Spleen (tissue), 11 donors: Measurements from ENCODE around the gene GSN. TPM values are rescaled to one million over a fixed set of nuclear protein-coding genes. Genes with fewer than 3 reads are reported as not detected.

Experiments used
- DNase-seq: peaks from one replicate; pipeline ENCODE4 v3.0.0-alpha.2; 2020
- H3K27ac ChIP-seq, 8 donors: fragments of 200-600 bp; sonication (generic) in 7 of 8; 1 replicate in 4 of 8; 2 replicates in 4 of 8; pipeline versions ENCODE4 v1.5.0 to v1.8.0; 2016 to 2021; ENCODE audit warnings: inconsistent platforms in 4 of 8, mild to moderate bottlenecking in 4 of 8, moderate library complexity in 1 of 8
- H3K27me3 ChIP-seq, 7 donors: fragments of 200-600 bp; sonication (generic) in 6 of 7; replicated peaks in 1 of 7; 1 replicate in 4 of 7; 2 replicates in 3 of 7; pipeline versions ENCODE4 v1.5.0 to v1.8.0; 2016 to 2021; ENCODE audit warnings: inconsistent platforms in 3 of 7, mild to moderate bottlenecking in 1 of 7
- H3K36me3 ChIP-seq, 6 donors: fragments of 200-600 bp; sonication (generic) in 5 of 6; 1 replicate in 4 of 6; 2 replicates in 2 of 6; pipeline versions ENCODE4 v1.5.0 to v1.8.0; 2016 to 2021; ENCODE audit warnings: inconsistent platforms in 2 of 6
- H3K4me1 ChIP-seq, 6 donors: fragments of 200-600 bp; sonication (generic) in 5 of 6; 1 replicate in 3 of 6; 2 replicates in 3 of 6; pipeline versions ENCODE4 v1.5.0 to v1.8.0; 2016 to 2021; ENCODE audit warnings: inconsistent platforms in 3 of 6
- H3K4me3 ChIP-seq, 8 donors: fragments of 200-600 bp; sonication (generic) in 7 of 8; 1 replicate in 4 of 8; 2 replicates in 4 of 8; pipeline versions ENCODE4 v1.5.0 to v1.8.0; 2016 to 2021; ENCODE audit warnings: inconsistent platforms in 4 of 8, mild to moderate bottlenecking in 4 of 8, moderate library complexity in 2 of 8
- H3K9me3 ChIP-seq, 8 donors: fragments of 200-600 bp; sonication (generic) in 7 of 8; 1 replicate in 4 of 8; 2 replicates in 4 of 8; pipeline versions ENCODE4 v1.5.0 to v1.8.0; 2016 to 2021; ENCODE audit warnings: inconsistent platforms in 4 of 8
- CTCF ChIP-seq, 11 experiments: fragments of 200-600 bp in 7 of 11; fragments of 450-650 bp in 4 of 11; sonication (generic) in 4 of 11; IDR thresholded peaks in 8 of 11; conservative IDR thresholded peaks in 3 of 11; 1 replicate in 7 of 11; 2 replicates in 4 of 11; pipeline versions ENCODE4 v1.4.0 to v1.8.0; 2016 to 2021; ENCODE audit warnings: antibody characterized with exemption in 11 of 11, inconsistent platforms in 4 of 11, mild to moderate bottlenecking in 1 of 11
- POLR2A ChIP-seq, 3 donors: fragments of 450-650 bp; IDR thresholded peaks; one replicate each; pipeline ENCODE4 v1.5.1; 2017; ENCODE audit warnings: antibody characterized with exemption in 3 of 3, mild to moderate bottlenecking in 1 of 3
- POLR2AphosphoS5 ChIP-seq, 3 donors: sonication (generic); formaldehyde crosslinking; IDR thresholded peaks; one replicate each; pipeline ENCODE4 v1.5.1; 2017; ENCODE audit warnings: antibody characterized with exemption in 3 of 3
- WGBS, 5 donors: extraction: QIAGEN DNeasy Blood & Tissue Kit in 3 of 5; methylation state at CpG; one replicate each; pipeline versions ENCODE4 v1.1.5 to v1.1.7; 2013 to 2018; 5-methylcytosine and 5-hydroxymethylcytosine counted together
- intact Hi-C: fragments of 100-400 bp; cut with DNase I; formaldehyde crosslinking; loops from one replicate; pipeline ENCODE4 v1.15.0; 2023; ENCODE audit warnings: low total_unique reads
- polyA plus RNA-seq, 3 donors: library from polyadenylated mRNA; stranded (reverse); fragments of 200-250 nt; gene quantifications; one replicate each; pipeline ENCODE4 v1.2.1, GENCODE V29; 2013
- total RNA-seq, 7 donors: library from RNA; depleted of rRNA in 3 of 7; stranded (reverse); fragments of >200 nt in 3 of 7; fragmentation: NEBNext Ultra II Directional in 4 of 7; extraction: Animal tissue kit (Norgen Biotek cat#: 25700) in 4 of 7; gene quantifications; one replicate each; pipeline versions ENCODE4 v1.1.0 to v1.2.1, GENCODE V29; 2016 to 2021
- donor health status: healthy with polysubstance abuse.
- donor health status: DM: no; HTN: no; CAD: no; lungs with moderate emphysema.
- donor health status: DM: no; HTN: no; CAD: no.
- donor health status: Bipolar disorder and iron deficiency.
- donor health status: healthy.
- donor health status: DM: no; HTN: no; CAD: no.
- donor health status: DM: yes; HTN: yes; CAD: no.

The GSN gene
- total and polyA plus RNA-seq, 10 donors: 115 to 432 (median 227) TPM

DNA sequence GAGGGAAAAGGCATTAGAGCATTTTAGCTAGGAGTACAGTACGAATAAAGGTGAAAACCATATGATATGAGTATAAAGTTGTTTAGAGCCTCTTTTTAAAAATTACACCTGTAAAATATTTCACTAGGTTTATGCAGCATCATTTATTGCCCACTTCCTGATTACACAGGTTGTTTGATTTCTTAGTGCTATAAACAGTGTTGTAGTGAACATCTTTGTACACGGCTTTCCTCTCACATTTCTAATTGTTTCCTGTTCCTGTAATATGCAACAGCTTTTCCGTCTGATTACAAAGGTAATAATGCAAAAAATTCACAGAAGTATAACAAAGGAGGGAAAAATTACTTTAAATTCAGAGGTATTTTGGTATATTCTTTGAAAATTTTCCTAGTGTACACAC lies 89.0 kb downstream of the GSN start:
- no peaks in the 10 kb centered on the region for H3K27me3 ChIP-seq
- DNase-seq: no peak
- H3K36me3 ChIP-seq: peaks cover 0 to 45% (median 15%) of the 10 kb centered on the region in 6 donors
- WGBS, 5 donors: 28 to 44% (median 34%) methylated on average over 3 of the region's 3 CpGs
- TF ChIP-seq CTCF (IDR thresholded peaks at IDR 0.05 in 8 of 11, conservative IDR thresholded peaks at IDR 0.05 in 3 of 11) (no peak), POLR2AphosphoS5 (IDR thresholded peaks at IDR 0.05) (no peak), POLR2A (IDR thresholded peaks at IDR 0.05) (no peak)
- peak overlapping the region in 1 of 8 donors; percentile 7 for H3K4me3 ChIP-seq
- peak overlapping the region; percentile 28 to 97 (median 94) for H3K27ac ChIP-seq
- intact Hi-C loops: no loop called here
- H3K9me3 ChIP-seq: no peaks in the 10 kb centered on the region
- peaks cover 65 to 100% (median 98%) of the 10 kb centered on the region in 6 donors for H3K4me1 ChIP-seq

DNA sequence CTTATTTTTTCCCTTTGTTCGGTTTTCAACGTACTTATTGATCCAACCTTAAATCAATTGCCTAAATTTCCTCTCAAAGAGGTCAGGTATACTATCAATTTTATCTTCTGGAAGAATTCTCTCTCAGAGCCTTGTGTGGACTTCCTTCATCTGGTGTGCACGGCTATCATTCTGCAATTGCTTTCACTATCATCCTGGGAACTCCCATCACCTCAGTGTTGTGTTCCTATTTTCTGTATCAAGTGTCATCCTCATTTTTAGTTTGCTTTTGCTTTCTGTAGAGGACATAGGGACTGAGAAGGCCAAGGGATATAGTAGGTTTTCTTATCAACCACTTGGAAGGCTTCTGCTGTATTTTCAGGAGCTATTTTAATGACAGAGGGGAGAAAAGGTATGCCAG lies 90.8 kb downstream of the GSN start:
- H3K4me3 ChIP-seq: peak overlapping the region in 2 of 8 donors; percentile 4 to 46
- H3K4me1 ChIP-seq: peaks cover 55 to 100% (median 98%) of the 10 kb centered on the region in 6 donors
- no peaks in the 10 kb centered on the region for H3K9me3 ChIP-seq
- intact Hi-C loops: no loop called here
- H3K36me3 ChIP-seq: peaks cover 0 to 28% (median 4%) of the 10 kb centered on the region in 6 donors
- peak overlapping the region; percentile 65 to 97 (median 94) for H3K27ac ChIP-seq
- TF ChIP-seq CTCF (IDR thresholded peaks at IDR 0.05 in 8 of 11, conservative IDR thresholded peaks at IDR 0.05 in 3 of 11) (no peak), POLR2A (IDR thresholded peaks at IDR 0.05) (no peak), POLR2AphosphoS5 (IDR thresholded peaks at IDR 0.05) (peak in 1 of 3 donors; percentile 12)
- no peak for DNase-seq
- 28 to 45% (median 37%) methylated on average over 3 of the region's 3 CpGs for WGBS, 5 donors
- H3K27me3 ChIP-seq: no peaks in the 10 kb centered on the region

DNA sequence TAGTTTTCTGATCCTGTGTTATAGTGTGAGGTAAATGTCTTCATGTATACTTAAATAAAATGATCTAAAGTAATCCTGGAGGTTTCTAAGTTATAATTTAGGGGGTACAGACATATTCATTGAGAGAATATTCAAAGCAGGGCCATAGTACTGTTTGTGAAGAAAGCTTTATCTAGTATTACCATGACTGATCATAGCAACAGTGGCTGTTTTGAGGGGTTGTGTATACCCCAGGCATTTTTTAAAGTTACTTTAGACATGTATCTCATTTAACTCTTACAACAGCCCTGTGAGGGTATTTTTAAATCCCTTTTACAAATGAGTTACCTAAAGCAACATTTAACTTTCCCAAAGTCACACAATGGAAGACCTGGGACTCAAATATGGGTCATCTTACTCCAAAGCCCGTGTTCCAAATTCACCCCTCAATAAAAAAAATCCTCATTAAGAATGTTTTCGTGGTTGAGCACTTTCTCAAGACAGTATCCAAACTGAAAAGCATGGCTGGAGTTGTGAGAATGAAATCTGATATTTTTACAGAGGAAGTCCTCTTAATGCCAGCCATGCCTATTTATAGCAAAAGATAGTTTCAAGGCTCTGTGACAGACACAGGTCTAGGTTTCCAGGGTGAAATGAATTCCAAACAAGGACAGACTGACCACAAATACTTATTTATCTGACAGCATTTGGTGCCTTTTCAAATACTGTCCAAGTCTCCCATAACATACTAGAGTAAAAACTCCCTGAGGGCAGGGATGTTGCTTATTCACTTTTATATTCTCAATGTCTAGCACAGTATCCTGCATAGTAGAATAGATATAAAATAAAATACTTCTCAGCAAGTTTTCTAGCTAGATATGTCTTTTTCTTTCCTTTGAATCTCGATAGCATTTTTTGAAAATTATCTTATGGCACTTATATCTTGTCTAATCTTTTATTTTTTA lies 91.7 kb downstream of the GSN start:
- no peaks in the 10 kb centered on the region for H3K9me3 ChIP-seq
- H3K27ac ChIP-seq: peak overlapping the region in 7 of 8 donors; percentile 80 to 97 (median 96)
- TF ChIP-seq POLR2AphosphoS5 (IDR thresholded peaks at IDR 0.05) (no peak), CTCF (IDR thresholded peaks at IDR 0.05 in 8 of 11, conservative IDR thresholded peaks at IDR 0.05 in 3 of 11) (no peak), POLR2A (IDR thresholded peaks at IDR 0.05) (no peak)
- H3K4me3 ChIP-seq: peak overlapping the region in 1 of 8 donors; percentile 46
- H3K27me3 ChIP-seq: no peaks in the 10 kb centered on the region
- intact Hi-C loops: no loop called here
- H3K4me1 ChIP-seq: peaks cover 55 to 100% (median 98%) of the 10 kb centered on the region in 6 donors
- peaks cover 0 to 21% (median 4%) of the 10 kb centered on the region in 6 donors for H3K36me3 ChIP-seq
- no peak for DNase-seq
- WGBS, 5 donors: 59 to 65% (median 62%) methylated on average over 3 of the region's 3 CpGs
